GM12878 (cell line): Measurements from ENCODE around the gene NOS2. TPM values are rescaled to one million over a fixed set of nuclear protein-coding genes. Genes with fewer than 3 reads are reported as not detected.

Source experiments
- ATAC-seq: fragments of 200-7000 bp; cut with Tn5 transposase; 3 replicates; pipeline ENCODE4 v1.9.1; 2020; ENCODE audit warnings: mild to moderate bottlenecking, moderate library complexity
- BruUV-seq: library from RNA; stranded (reverse); fragments of 400-500 nt; replicated peaks from 2 replicates; lab custom pipeline; 2021; lab: Mats Ljungman, UMichigan
- CTCF ChIA-PET: fragments of 300-600 bp; sonication (Branson Sonifier 250); formaldehyde crosslinking; extraction: SDS; loops from one replicate; lab custom pipeline; 2021; ENCODE audit warnings: inconsistent platforms; lab: Yijun Ruan, JAX
- POLR2A ChIA-PET: fragments of 350-600 bp; formaldehyde crosslinking; extraction: SDS; loops from one replicate; lab custom pipeline; 2021; ENCODE audit warnings: inconsistent platforms; lab: Charles Lee
- RAD21 ChIA-PET: fragments of 300-600 bp; sonication (Branson Sonifier 250); formaldehyde crosslinking; loops from one replicate; lab custom pipeline; 2023; ENCODE audit warnings: antibody characterized with exemption; ENCODE audit not compliant: unreplicated experiment; lab: Charles Lee
- SMC1A ChIA-PET: fragments of 300-600 bp; sonication (Branson Sonifier 250); formaldehyde crosslinking; loops from one replicate; lab custom pipeline; 2023; ENCODE audit not compliant: unreplicated experiment, uncharacterized antibody; lab: Charles Lee
- DNase-seq: peaks from one replicate; pipeline ENCODE4 v3.0.0-alpha.2; 2011; ENCODE audit warnings: low read depth, low spot score
- FAIRE-seq: peaks from 3 replicates; lab custom pipeline; 2011; peaks lifted over from hg19 to GRCh38; lab: Jason Lieb, UNC
- H2AFZ ChIP-seq: 2 replicates; pipeline ENCODE4 v1.6.0; 2011; ENCODE audit warnings: low read depth, low read length, control low read depth; ENCODE audit not compliant: control insufficient read depth
- H3K27ac ChIP-seq: 2 replicates; pipeline ENCODE4 v1.5.1; 2011; ENCODE audit warnings: control low read depth; ENCODE audit not compliant: control insufficient read depth, insufficient read depth
- H3K27me3 ChIP-seq, 2 experiments: replicated peaks in 1 of 2; 2 replicates each; pipeline versions ENCODE4 v1.6.0 to v1.6.1; 2011; ENCODE audit warnings: low read length in 1 of 2; ENCODE audit not compliant: control insufficient read depth in 2 of 2, insufficient read depth in 2 of 2
- H3K36me3 ChIP-seq, 2 experiments: 2 replicates each; pipeline ENCODE4 v1.5.1; 2011; ENCODE audit warnings: low read length in 1 of 2; ENCODE audit not compliant: control insufficient read depth in 2 of 2, insufficient read depth in 2 of 2
- H3K4me1 ChIP-seq: 2 replicates; pipeline ENCODE4 v1.6.1; 2011; ENCODE audit warnings: mild to moderate bottlenecking, low read length, moderate library complexity, mixed read lengths; ENCODE audit not compliant: control insufficient read depth, insufficient read depth
- H3K4me2 ChIP-seq: 2 replicates; pipeline ENCODE4 v1.6.0; 2011; ENCODE audit warnings: control low read depth; ENCODE audit not compliant: control insufficient read depth, insufficient read depth
- H3K4me3 ChIP-seq: fragments of 200-600 bp; sonication (generic); 2 replicates; pipeline ENCODE4 v1.5.1; 2016
- H3K79me2 ChIP-seq: 2 replicates; pipeline ENCODE4 v1.6.0; 2011; ENCODE audit warnings: low read length; ENCODE audit not compliant: control insufficient read depth, insufficient read depth
- H3K9ac ChIP-seq: 2 replicates; pipeline ENCODE4 v1.8.0; 2011; ENCODE audit warnings: low read length, control low read depth, mixed read lengths; ENCODE audit not compliant: control insufficient read depth, insufficient read depth
- H3K9me3 ChIP-seq: replicated peaks from 3 replicates; pipeline ENCODE4 v1.5.1; 2011; ENCODE audit warnings: mild to moderate bottlenecking, low read length; ENCODE audit not compliant: control insufficient read depth, insufficient read depth
- H4K20me1 ChIP-seq: 2 replicates; pipeline ENCODE4 v1.6.0; 2011; ENCODE audit not compliant: control insufficient read depth, insufficient read depth
- BACH1 ChIP-seq: fragments of 450-650 bp; IDR thresholded peaks from 2 replicates; pipeline ENCODE4 v1.6.1; 2017; ENCODE audit warnings: mild to moderate bottlenecking, borderline replicate concordance
- BCLAF1 ChIP-seq: fragments of 450-650 bp; IDR thresholded peaks from 2 replicates; pipeline ENCODE4 v1.6.1; 2017; ENCODE audit warnings: antibody characterized with exemption, mild to moderate bottlenecking, moderate library complexity
- BHLHE40 ChIP-seq, 2 experiments: fragments of 450-650 bp in 1 of 2; IDR thresholded peaks; 2 replicates each; pipeline ENCODE4 v1.6.1; 2011 to 2017; ENCODE audit warnings: low read depth in 2 of 2, borderline replicate concordance in 1 of 2, improper control_type of control experiment in 1 of 2, low read length in 1 of 2, mild to moderate bottlenecking in 1 of 2
- CHD4 ChIP-seq: fragments of 200-600 bp; sonication (generic); IDR thresholded peaks from 2 replicates; pipeline ENCODE4 v1.6.1; 2016; ENCODE audit warnings: mild to moderate bottlenecking
- EED ChIP-seq: sonication (generic); IDR thresholded peaks from 2 replicates; pipeline ENCODE4 v1.6.1; 2016; ENCODE audit warnings: antibody characterized with exemption, low read depth
- KDM1A ChIP-seq: fragments of 200-600 bp; sonication (generic); IDR thresholded peaks from 2 replicates; pipeline ENCODE4 v1.6.1; 2016; ENCODE audit warnings: borderline replicate concordance
- MEF2A ChIP-seq: IDR thresholded peaks from 2 replicates; pipeline ENCODE4 v1.6.1; 2011; ENCODE audit warnings: low read depth, mild to moderate bottlenecking, low read length, moderate library complexity; ENCODE audit not compliant: insufficient read depth
- NKRF ChIP-seq: fragments of 450-650 bp; conservative IDR thresholded peaks from 2 replicates; pipeline ENCODE4 v1.6.1; 2017; ENCODE audit warnings: mild to moderate bottlenecking, moderate library complexity
- NR2F1 ChIP-seq: fragments of 450-650 bp; conservative IDR thresholded peaks from 2 replicates; pipeline ENCODE4 v1.6.1; 2017; ENCODE audit warnings: mild to moderate bottlenecking
- PAX8 ChIP-seq: fragments of 450-650 bp; IDR thresholded peaks from 2 replicates; pipeline ENCODE4 v1.6.1; 2017; ENCODE audit warnings: mild to moderate bottlenecking, moderate library complexity
- POLR2AphosphoS5 ChIP-seq: IDR thresholded peaks from 2 replicates; pipeline ENCODE4 v1.6.1; 2011; ENCODE audit warnings: mild to moderate bottlenecking, low read length, inconsistent platforms
- RCOR1 ChIP-seq: conservative IDR thresholded peaks from 2 replicates; pipeline ENCODE4 v1.6.1; 2012; ENCODE audit warnings: low read depth, low read length, improper control_type of control experiment
- RFX5 ChIP-seq: IDR thresholded peaks from 2 replicates; pipeline ENCODE4 v1.6.1; 2011; ENCODE audit warnings: low read depth, low read length, improper control_type of control experiment
- ZBED1 ChIP-seq: IDR thresholded peaks from 2 replicates; pipeline ENCODE4 v1.6.1; 2016; ENCODE audit warnings: borderline replicate concordance
- ZNF24 ChIP-seq: fragments of 450-650 bp; IDR thresholded peaks from 2 replicates; pipeline ENCODE4 v1.6.1; 2017; ENCODE audit warnings: antibody characterized with exemption, mild to moderate bottlenecking
- ZNF384 ChIP-seq: IDR thresholded peaks from 2 replicates; pipeline ENCODE4 v1.6.1; 2012; ENCODE audit warnings: low read depth, mild to moderate bottlenecking, low read length, improper control_type of control experiment, borderline replicate concordance
- ZZZ3 ChIP-seq: IDR thresholded peaks from 2 replicates; pipeline ENCODE4 v1.6.1; 2011; ENCODE audit warnings: low read depth; ENCODE audit not compliant: control insufficient read depth, insufficient read length
- whole genome bisulfite sequencing: methylation state at CpG from one replicate; pipeline ENCODE4 v1.1.6; 2016; ENCODE audit warnings: low lambda C conversion rate; ENCODE audit not compliant: insufficient replicate concordance, insufficient coverage; ENCODE audit errors: missing lambda C conversion rate; 5-methylcytosine and 5-hydroxymethylcytosine counted together
- in situ Hi-C: fragments of 300-500 bp; cut with MboI; formaldehyde crosslinking; loops from 9 replicates; pipeline ENCODE4 v1.14.3; 2018; ENCODE audit warnings: mixed read lengths
- intact Hi-C: fragments of 100-400 bp; cut with micrococcal nuclease; formaldehyde crosslinking; loops from one replicate; pipeline ENCODE4 v1.14.2; 2022; ENCODE audit not compliant: unreplicated experiment
- polyA plus RNA-seq, 11 experiments: library from polyadenylated mRNA; depleted of rRNA in 4 of 11; unstranded in 6 of 11; stranded (reverse) in 5 of 11; fragments of >200 nt; fragmentation: Nextera tagmentation in 4 of 11; fragmentation: Illumina TruSeq in 1 of 11; extraction: Ambion mirVana in 4 of 11; extraction: Trizol in 1 of 11; gene quantifications; 1 replicate in 1 of 11; 2 replicates in 10 of 11; pipeline versions ENCODE4 v1.2.1 to v1.2.3, GENCODE V29; 2011 to 2016; ENCODE audit warnings: inconsistent platforms in 2 of 11, missing spikeins in 2 of 11, low read depth in 1 of 11
- total RNA-seq, 4 experiments: library from RNA; depleted of rRNA in 3 of 4; stranded (reverse); fragments of >200 nt in 3 of 4; fragmentation: Illumina TruSeq in 1 of 4; extraction: Trizol in 1 of 4; gene quantifications; 2 replicates each; pipeline versions ENCODE4 v1.2.1 to v1.2.3, GENCODE V29; 2013 to 2021
- TF ChIP-seq, protein P1 (sequence below): IDR thresholded peaks from 2 replicates; pipeline ENCODE4 v1.6.1; 2012; ENCODE audit warnings: mild to moderate bottlenecking, low read depth, low read length

Gene NOS2
- total and polyA plus RNA-seq, 10 of the 15 experiments (the other 5 are each of a cell fraction or from before 2014, with no cell fraction given), result 0.01 to 0.05 (median 0.01) TPM; not detected in 7

DNA sequence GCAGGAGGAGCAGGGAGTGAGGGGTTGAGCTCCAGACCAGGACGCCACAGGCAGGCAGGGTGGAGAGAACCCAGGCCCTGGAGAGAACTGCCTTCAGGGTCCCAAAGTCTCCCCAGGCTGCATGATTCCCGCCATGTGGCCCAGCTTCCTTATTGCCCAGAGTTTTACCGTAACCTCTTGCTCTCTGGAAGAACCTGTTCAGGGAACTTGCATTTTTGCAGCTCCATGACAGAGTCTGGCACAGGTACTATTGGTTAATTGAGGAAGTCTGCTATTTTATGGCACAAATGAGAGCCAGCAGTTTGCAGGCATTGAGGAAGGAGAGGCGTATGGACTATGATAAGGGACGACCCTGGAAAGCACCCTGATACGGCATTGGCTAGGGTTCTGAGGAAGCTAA is 11.6 kb upstream of the NOS2 start:
- no peaks in the 10 kb centered on the region for H3K27me3 ChIP-seq
- H3K36me3 ChIP-seq, result no peaks in the 10 kb centered on the region
- FAIRE-seq (no peak), DNase-seq (no peak), ATAC-seq (no peak)
- peaks cover 42% of the 10 kb centered on the region for H3K4me1 ChIP-seq
- no peaks in the 10 kb centered on the region for H3K79me2 ChIP-seq
- CTCF ChIA-PET, result interaction anchor here (0.6 to 20.6 kb wide), 4 partner anchors 9 to 82 kb away, joined by 3 to 664 read pairs (median 78); partner anchors contain the start of gene LYRM9
- POLR2A ChIA-PET, result no interaction called here
- no peak overlapping the region for H3K27ac ChIP-seq
- in situ Hi-C loops (no loop called here), intact Hi-C loops (no loop called here)
- no peak overlapping the region for H3K9ac ChIP-seq
- no peaks in the 10 kb centered on the region for H4K20me1 ChIP-seq
- H3K4me2 ChIP-seq, result no peak overlapping the region
- no peak overlapping the region for H3K4me3 ChIP-seq
- 98% methylated on average over 6 of the region's 6 CpGs for WGBS
- RAD21 ChIA-PET, result no interaction called here
- SMC1A ChIA-PET, result interaction anchor here (1.1 to 11.7 kb wide), 2 partner anchors 16 to 75 kb away, joined by 3 to 457 read pairs; partner anchors contain the start of gene LYRM9
- TF ChIP-seq MEF2A (no peak), BCLAF1 (no peak), RFX5 (no peak), EED (no peak), KDM1A (no peak), PAX8 (no peak), ZNF384 (no peak), ZZZ3 (no peak), BHLHE40 (IDR thresholded peaks at IDR 0.05; ENCODE audit: borderline replicate concordance in 1 of 2, low read depth in 2 of 2, low read length in 1 of 2) (no peak), ZBED1 (no peak), BACH1 (no peak), CHD4 (no peak), NR2F1 (no peak), POLR2AphosphoS5 (no peak), NKRF (no peak), ZNF24 (no peak), RCOR1 (no peak)
- TF ChIP-seq, protein P1, sequence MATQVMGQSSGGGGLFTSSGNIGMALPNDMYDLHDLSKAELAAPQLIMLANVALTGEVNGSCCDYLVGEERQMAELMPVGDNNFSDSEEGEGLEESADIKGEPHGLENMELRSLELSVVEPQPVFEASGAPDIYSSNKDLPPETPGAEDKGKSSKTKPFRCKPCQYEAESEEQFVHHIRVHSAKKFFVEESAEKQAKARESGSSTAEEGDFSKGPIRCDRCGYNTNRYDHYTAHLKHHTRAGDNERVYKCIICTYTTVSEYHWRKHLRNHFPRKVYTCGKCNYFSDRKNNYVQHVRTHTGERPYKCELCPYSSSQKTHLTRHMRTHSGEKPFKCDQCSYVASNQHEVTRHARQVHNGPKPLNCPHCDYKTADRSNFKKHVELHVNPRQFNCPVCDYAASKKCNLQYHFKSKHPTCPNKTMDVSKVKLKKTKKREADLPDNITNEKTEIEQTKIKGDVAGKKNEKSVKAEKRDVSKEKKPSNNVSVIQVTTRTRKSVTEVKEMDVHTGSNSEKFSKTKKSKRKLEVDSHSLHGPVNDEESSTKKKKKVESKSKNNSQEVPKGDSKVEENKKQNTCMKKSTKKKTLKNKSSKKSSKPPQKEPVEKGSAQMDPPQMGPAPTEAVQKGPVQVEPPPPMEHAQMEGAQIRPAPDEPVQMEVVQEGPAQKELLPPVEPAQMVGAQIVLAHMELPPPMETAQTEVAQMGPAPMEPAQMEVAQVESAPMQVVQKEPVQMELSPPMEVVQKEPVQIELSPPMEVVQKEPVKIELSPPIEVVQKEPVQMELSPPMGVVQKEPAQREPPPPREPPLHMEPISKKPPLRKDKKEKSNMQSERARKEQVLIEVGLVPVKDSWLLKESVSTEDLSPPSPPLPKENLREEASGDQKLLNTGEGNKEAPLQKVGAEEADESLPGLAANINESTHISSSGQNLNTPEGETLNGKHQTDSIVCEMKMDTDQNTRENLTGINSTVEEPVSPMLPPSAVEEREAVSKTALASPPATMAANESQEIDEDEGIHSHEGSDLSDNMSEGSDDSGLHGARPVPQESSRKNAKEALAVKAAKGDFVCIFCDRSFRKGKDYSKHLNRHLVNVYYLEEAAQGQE, result no peak
- no peak overlapping the region for H2AFZ ChIP-seq
- H3K9me3 ChIP-seq, result no peaks in the 10 kb centered on the region; the same call in 1 of the 3 replicates
- no TSS peak for BruUV-seq
